Adrenal gland (tissue), 12 donors: ENCODE results near the gene IFNAR1. TPM values are rescaled to one million over a fixed set of nuclear protein-coding genes. Genes with fewer than 3 reads are reported as not detected.

Experiments
- DNase-seq, 7 donors: peaks; one replicate each; pipeline ENCODE4 v3.0.0-alpha.2; 2019 to 2020
- H3K27ac ChIP-seq, 5 donors: fragments of 200-600 bp; sonication (generic) in 4 of 5; 1 replicate in 3 of 5; 2 replicates in 2 of 5; pipeline versions ENCODE4 v1.5.1 to v1.8.0; 2016 to 2020; ENCODE audit warnings: mild to moderate bottlenecking in 1 of 5
- H3K27me3 ChIP-seq: fragments of 200-600 bp; 2 replicates; pipeline ENCODE4 v1.8.0; 2021
- H3K36me3 ChIP-seq, 2 donors: fragments of 200-600 bp; replicated peaks in 1 of 2; 1 replicate in 1 of 2; 2 replicates in 1 of 2; pipeline versions ENCODE4 v1.5.1 to v1.8.0; 2018 to 2022
- H3K4me1 ChIP-seq, 2 donors: fragments of 200-600 bp; replicated peaks in 1 of 2; 1 replicate in 1 of 2; 2 replicates in 1 of 2; pipeline versions ENCODE4 v1.5.1 to v1.8.0; 2018 to 2021
- H3K4me3 ChIP-seq, 4 donors: fragments of 200-600 bp; sonication (generic) in 3 of 4; one replicate each; pipeline ENCODE4 v1.5.1; 2016 to 2018
- H3K9me3 ChIP-seq, 3 donors: fragments of 200-600 bp; sonication (generic) in 1 of 3; replicated peaks in 1 of 3; 1 replicate in 2 of 3; 2 replicates in 1 of 3; pipeline versions ENCODE4 v1.5.1 to v1.8.0; 2016 to 2021
- CTCF ChIP-seq, 6 experiments: fragments of 450-650 bp in 4 of 6; fragments of 200-600 bp in 2 of 6; sonication (generic) in 1 of 6; IDR thresholded peaks; 1 replicate in 5 of 6; 2 replicates in 1 of 6; pipeline versions ENCODE4 v1.5.1 to v1.8.0; 2016 to 2021; ENCODE audit warnings: antibody characterized with exemption in 6 of 6, mild to moderate bottlenecking in 2 of 6, moderate library complexity in 1 of 6
- POLR2A ChIP-seq, 2 donors: fragments of 450-650 bp; IDR thresholded peaks; one replicate each; pipeline ENCODE4 v1.6.1; 2017; ENCODE audit warnings: antibody characterized with exemption in 2 of 2, mild to moderate bottlenecking in 2 of 2, moderate library complexity in 1 of 2
- WGBS, 4 donors: extraction: QIAGEN DNeasy Blood & Tissue Kit in 2 of 4; methylation state at CpG; one replicate each; pipeline versions ENCODE4 v1.1.5 to v1.1.7; 2013 to 2017; 5-methylcytosine and 5-hydroxymethylcytosine counted together
- intact Hi-C, 2 donors: fragments of 100-400 bp; cut with DNase I; formaldehyde crosslinking; loops; one replicate each; pipeline versions ENCODE4 v1.14.1 to v1.15.0; 2022 to 2023
- polyA plus RNA-seq, 3 donors: library from polyadenylated mRNA; stranded (reverse); fragments of 200-250 nt in 2 of 3; fragments of 350-450 nt in 1 of 3; fragmentation: Illumina TruSeq in 1 of 3; extraction: RNeasy Lipid Tissue Mini Kit (QIAGEN cat#74804) in 1 of 3; gene quantifications; one replicate each; pipeline ENCODE4 v1.2.3, GENCODE V29; 2013 to 2014
- total RNA-seq, 9 donors: library from RNA; depleted of rRNA in 4 of 9; stranded (reverse); fragments of >200 nt in 4 of 9; fragments of 120-200 nt in 1 of 9; fragmentation: NEBNext Ultra II Directional in 1 of 9; extraction: Animal tissue kit (Norgen Biotek cat#: 25700) in 1 of 9; gene quantifications; one replicate each; pipeline versions ENCODE4 v1.1.0 to v1.2.4, GENCODE V29; 2013 to 2023
- donor health status: healthy with polysubstance abuse.
- donor health status: Bipolar disorder and iron deficiency.
- donor health status: DM: yes; HTN: yes; CAD: no.
- donor health status: DM: no; HTN: no; CAD: no.
- donor health status: DM: no; HTN: no; CAD: no.
- donor health status: DM: yes; HTN: yes; CAD: no.

Gene IFNAR1
- total and polyA plus RNA-seq, 12 donors, result 7.3 to 71.2 (median 32.8) TPM

GRCh38 chr21:33391656-33392055, 66.9 kb downstream of the IFNAR1 start:
- Histone ChIP-seq H3K36me3 (no peaks in the 10 kb centered on the region), H3K4me3 (no peak overlapping the region), H3K4me1 (no peaks in the 10 kb centered on the region), H3K27me3 (no peaks in the 10 kb centered on the region), H3K9me3 (no peaks in the 10 kb centered on the region), H3K27ac (no peak overlapping the region)
- DNase-seq, result no peak
- intact Hi-C loops, result no loop called here
- TF ChIP-seq POLR2A (IDR thresholded peaks at IDR 0.05), result no peak
- WGBS, 4 donors, result 58 to 68% (median 62%) methylated on average over 6 of the region's 6 CpGs

GRCh38 chr21:33392284-33392985, 67.7 kb downstream of the IFNAR1 start:
- intact Hi-C loops, result no loop called here
- Histone ChIP-seq H3K27me3 (no peaks in the 10 kb centered on the region), H3K9me3 (no peaks in the 10 kb centered on the region), H3K4me1 (no peaks in the 10 kb centered on the region), H3K4me3 (no peak overlapping the region), H3K27ac (no peak overlapping the region), H3K36me3 (no peaks in the 10 kb centered on the region)
- no peak for DNase-seq
- TF ChIP-seq POLR2A (IDR thresholded peaks at IDR 0.05) (no peak), CTCF (IDR thresholded peaks at IDR 0.05) (no peak)
- WGBS, 4 donors, result 80 to 87% (median 83%) methylated on average over 11 of the region's 11 CpGs

- TF ChIP-seq CTCF (IDR thresholded peaks at IDR 0.05), result no peak
- Histone ChIP-seq H3K36me3 (no peaks in the 10 kb centered on the region), H3K27ac (no peak overlapping the region), H3K4me3 (no peak overlapping the region), H3K9me3 (no peaks in the 10 kb centered on the region), H3K27me3 (no peaks in the 10 kb centered on the region), H3K4me1 (no peaks in the 10 kb centered on the region)
- intact Hi-C loops, result no loop called here
- WGBS, 4 donors, result 57 to 65% (median 60%) methylated on average over 5 of the region's 5 CpGs
- no peak for DNase-seq
Measured at GRCh38 chr21:33393348-33393747, 68.6 kb downstream of the IFNAR1 start.

- no peaks in the 10 kb centered on the region for H3K36me3 ChIP-seq
- WGBS, 4 donors, result 76 to 84% (median 78%) methylated on average over 6 to 8 of the region's 8 CpGs
- no peaks in the 10 kb centered on the region for H3K4me1 ChIP-seq
- DNase-seq, result peak; percentile 27 to 73 (median 45)
- TF ChIP-seq POLR2A (IDR thresholded peaks at IDR 0.05), result no peak
- TF ChIP-seq CTCF (IDR thresholded peaks at IDR 0.05), result no peak
- no peak overlapping the region for H3K4me3 ChIP-seq
- H3K9me3 ChIP-seq, result no peaks in the 10 kb centered on the region
- H3K27ac ChIP-seq, result peak overlapping the region in 1 of 5 donors; percentile 52
- no peaks in the 10 kb centered on the region for H3K27me3 ChIP-seq
- intact Hi-C loops, result no loop called here
Measured at GRCh38 chr21:33394260-33394659, 69.5 kb downstream of the IFNAR1 start.

- no peak overlapping the region for H3K4me3 ChIP-seq
- DNase-seq, result no peak
- H3K9me3 ChIP-seq, result no peaks in the 10 kb centered on the region
- H3K36me3 ChIP-seq, result no peaks in the 10 kb centered on the region
- TF ChIP-seq POLR2A (IDR thresholded peaks at IDR 0.05), result no peak
- no peak for TF ChIP-seq CTCF (IDR thresholded peaks at IDR 0.05)
- intact Hi-C loops, result no loop called here
- 67 to 85% (median 76%) methylated on average over 6 of the region's 6 CpGs for WGBS, 4 donors
- H3K27me3 ChIP-seq, result no peaks in the 10 kb centered on the region
- no peak overlapping the region for H3K27ac ChIP-seq
- no peaks in the 10 kb centered on the region for H3K4me1 ChIP-seq
Measured at GRCh38 chr21:33395891-33396331, 71.1 kb downstream of the IFNAR1 start.
